Measurements from ENCODE around the gene ATXN1. TPM values are rescaled to one million over a fixed set of nuclear protein-coding genes. Genes with fewer than 3 reads are reported as not detected.

The ATXN1 gene
- polyA plus RNA-seq, 1 donor, result 13.6 TPM

DNA sequence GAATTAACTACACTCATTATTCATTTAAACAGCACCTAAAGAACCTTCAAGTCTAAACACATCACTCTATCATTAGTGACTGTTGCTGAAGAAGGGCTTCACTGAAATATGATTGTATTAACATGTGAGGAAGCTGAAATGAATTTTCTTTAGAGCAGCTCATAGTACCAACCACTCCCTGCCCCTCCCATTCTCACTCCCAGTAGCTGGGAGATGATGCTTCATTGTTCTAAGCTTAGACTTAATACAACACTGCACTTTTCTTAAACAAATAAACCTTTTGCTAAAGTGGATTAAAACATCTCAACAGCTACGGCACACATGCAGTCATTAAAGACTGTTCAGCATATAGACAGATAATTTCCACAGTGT, 63.1 kb downstream of the ATXN1 start:
- Histone ChIP-seq H3K27me3 (ENCODE audit: control insufficient read depth, insufficient read depth, low read length) (no peaks in the 10 kb centered on the region), H3K4me3 (ENCODE audit: low read length) (no peak overlapping the region), H3K27ac (ENCODE audit: low read length) (no peak overlapping the region), H3K36me3 (ENCODE audit: control insufficient read depth, insufficient read depth, low read length) (no peaks in the 10 kb centered on the region), H3K9me3 (ENCODE audit: control insufficient read depth, low read depth, low read length) (no peaks in the 10 kb centered on the region), H3K4me1 (ENCODE audit: control insufficient read depth, insufficient read depth, low read length) (peaks cover 3% of the 10 kb centered on the region)
- WGBS (ENCODE audit: insufficient coverage, low lambda C conversion rate), result 60% methylated on average over 1 of the region's 1 CpG
- DNase-seq, result no peak

- Histone ChIP-seq H3K27ac (ENCODE audit: low read length) (no peak overlapping the region), H3K4me1 (ENCODE audit: control insufficient read depth, insufficient read depth, low read length) (peaks cover 3% of the 10 kb centered on the region), H3K9me3 (ENCODE audit: control insufficient read depth, low read depth, low read length) (no peaks in the 10 kb centered on the region), H3K4me3 (ENCODE audit: low read length) (no peak overlapping the region), H3K36me3 (ENCODE audit: control insufficient read depth, insufficient read depth, low read length) (no peaks in the 10 kb centered on the region), H3K27me3 (ENCODE audit: control insufficient read depth, insufficient read depth, low read length) (no peaks in the 10 kb centered on the region)
- 100% methylated on average over 1 of the region's 7 CpGs for WGBS (ENCODE audit: insufficient coverage, low lambda C conversion rate)
- no peak for DNase-seq
Measured at GRCh38 chr6:16697437-16698161, 63.7 kb downstream of the ATXN1 start.

DNA sequence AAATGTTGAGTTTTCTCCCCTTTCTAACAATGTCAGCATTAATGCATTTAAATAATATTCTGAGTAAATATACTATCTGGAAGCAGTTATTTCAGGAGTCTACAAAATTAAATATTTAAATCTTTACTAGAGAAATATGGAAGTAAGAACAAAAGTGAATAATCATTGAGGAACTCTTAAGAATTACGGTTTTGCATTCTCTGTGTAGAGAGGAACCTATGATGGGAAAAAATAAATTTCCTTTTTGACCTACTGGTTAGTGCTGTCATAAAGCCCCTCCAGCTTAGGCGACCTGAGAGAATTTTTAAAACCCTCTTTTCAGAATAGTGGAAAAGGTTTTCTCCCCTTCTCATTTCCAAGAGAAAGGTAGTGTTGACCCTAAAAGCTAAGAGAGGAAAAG, 64.8 kb downstream of the ATXN1 start:
- H3K4me3 ChIP-seq (ENCODE audit: low read length), result no peak overlapping the region
- H3K27ac ChIP-seq (ENCODE audit: low read length), result no peak overlapping the region
- WGBS (ENCODE audit: insufficient coverage, low lambda C conversion rate), result 100% methylated on average over 1 of the region's 2 CpGs
- no peaks in the 10 kb centered on the region for H3K9me3 ChIP-seq (ENCODE audit: control insufficient read depth, low read depth, low read length)
- H3K4me1 ChIP-seq (ENCODE audit: control insufficient read depth, insufficient read depth, low read length), result peaks cover 3% of the 10 kb centered on the region
- no peak for DNase-seq
- no peaks in the 10 kb centered on the region for H3K36me3 ChIP-seq (ENCODE audit: control insufficient read depth, insufficient read depth, low read length)
- no peaks in the 10 kb centered on the region for H3K27me3 ChIP-seq (ENCODE audit: control insufficient read depth, insufficient read depth, low read length)

DNA sequence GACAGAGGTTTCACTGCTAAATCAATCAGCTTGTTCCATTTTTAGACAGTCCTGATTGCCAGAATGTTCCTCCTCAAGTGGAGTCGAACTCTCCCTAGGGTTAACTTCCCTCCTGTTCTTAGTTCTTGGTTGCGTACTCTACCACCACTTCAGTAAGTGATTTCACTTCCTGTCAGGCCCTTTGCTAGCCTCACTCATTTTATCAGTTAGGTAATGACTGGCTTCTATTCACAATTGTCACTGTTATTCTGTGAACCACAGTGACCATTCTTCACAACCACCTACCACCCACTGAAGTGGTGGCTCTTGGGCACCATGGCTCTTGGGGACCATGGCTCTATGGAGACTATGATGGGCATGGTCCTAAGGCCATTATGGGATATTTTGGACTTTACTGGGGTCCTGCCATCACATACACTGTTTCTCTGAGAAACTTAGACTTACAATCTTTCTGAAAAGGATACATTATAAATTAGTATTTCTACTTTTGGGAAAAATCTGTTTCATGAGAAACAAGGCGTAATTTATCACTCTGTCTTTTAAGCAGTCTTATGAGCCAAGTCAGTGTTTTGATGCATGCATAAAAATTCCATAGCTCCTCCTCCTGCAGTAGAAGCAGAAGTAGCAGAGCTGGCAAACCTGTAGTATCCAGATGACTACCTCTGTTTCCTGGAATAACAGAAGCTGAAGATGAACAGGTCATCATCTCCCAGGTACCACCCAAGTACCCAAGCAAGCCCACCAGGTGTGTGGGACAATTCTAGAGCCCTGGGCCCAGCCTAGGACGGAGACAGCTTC, 66.3 kb downstream of the ATXN1 start:
- no peak for DNase-seq
- Histone ChIP-seq H3K27ac (ENCODE audit: low read length) (no peak overlapping the region), H3K4me3 (ENCODE audit: low read length) (no peak overlapping the region), H3K4me1 (ENCODE audit: control insufficient read depth, insufficient read depth, low read length) (peaks cover 5% of the 10 kb centered on the region), H3K9me3 (ENCODE audit: control insufficient read depth, low read depth, low read length) (no peaks in the 10 kb centered on the region), H3K27me3 (ENCODE audit: control insufficient read depth, insufficient read depth, low read length) (no peaks in the 10 kb centered on the region), H3K36me3 (ENCODE audit: control insufficient read depth, insufficient read depth, low read length) (no peaks in the 10 kb centered on the region)
- WGBS (ENCODE audit: insufficient coverage, low lambda C conversion rate), result 88% methylated on average over 1 of the region's 4 CpGs

GRCh38 chr6:16691324-16691723, 69.9 kb downstream of the ATXN1 start:
- Histone ChIP-seq H3K4me1 (ENCODE audit: control insufficient read depth, insufficient read depth, low read length) (peaks cover 3% of the 10 kb centered on the region), H3K27ac (ENCODE audit: low read length) (no peak overlapping the region), H3K9me3 (ENCODE audit: control insufficient read depth, low read depth, low read length) (no peaks in the 10 kb centered on the region), H3K4me3 (ENCODE audit: low read length) (no peak overlapping the region), H3K36me3 (ENCODE audit: control insufficient read depth, insufficient read depth, low read length) (no peaks in the 10 kb centered on the region), H3K27me3 (ENCODE audit: control insufficient read depth, insufficient read depth, low read length) (no peaks in the 10 kb centered on the region)
- DNase-seq, result no peak

DNA sequence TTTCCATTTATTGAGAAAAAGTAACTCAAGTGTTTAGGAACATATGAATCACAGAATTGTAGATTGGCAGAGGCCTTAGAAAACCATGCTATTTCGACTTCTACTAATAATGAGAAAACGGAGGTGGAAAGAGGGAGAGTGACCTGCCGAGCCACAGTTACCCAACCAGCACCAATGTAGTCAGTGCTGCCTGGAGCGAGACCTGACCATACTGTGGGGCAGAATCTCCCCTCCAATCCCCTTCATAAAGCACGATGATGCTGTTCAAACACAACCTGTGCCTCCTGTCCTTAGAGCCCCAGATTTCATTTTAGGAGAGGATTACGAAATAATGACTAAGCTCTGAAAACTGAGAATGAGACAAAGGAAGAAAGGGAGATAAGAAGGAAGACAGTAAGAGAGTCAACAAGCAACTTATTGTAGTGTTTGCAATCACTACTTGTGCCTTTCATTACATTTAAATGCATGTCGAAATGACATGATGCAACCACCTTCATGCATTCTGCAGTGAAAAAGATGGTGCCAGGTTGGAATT, 70.6 kb downstream of the ATXN1 start:
- H3K27me3 ChIP-seq (ENCODE audit: control insufficient read depth, insufficient read depth, low read length), result no peaks in the 10 kb centered on the region
- no peak overlapping the region for H3K27ac ChIP-seq (ENCODE audit: low read length)
- H3K36me3 ChIP-seq (ENCODE audit: control insufficient read depth, insufficient read depth, low read length), result no peaks in the 10 kb centered on the region
- no peaks in the 10 kb centered on the region for H3K9me3 ChIP-seq (ENCODE audit: control insufficient read depth, low read depth, low read length)
- WGBS (ENCODE audit: insufficient coverage, low lambda C conversion rate), result 80% methylated on average over 1 of the region's 7 CpGs
- H3K4me1 ChIP-seq (ENCODE audit: control insufficient read depth, insufficient read depth, low read length), result peaks cover 3% of the 10 kb centered on the region
- DNase-seq, result no peak
- H3K4me3 ChIP-seq (ENCODE audit: low read length), result no peak overlapping the region

GRCh38 chr6:16689788-16690607, 71.3 kb downstream of the ATXN1 start:
- WGBS (ENCODE audit: insufficient coverage, low lambda C conversion rate), result no CpG with 5 or more reads among the region's 3 CpGs
- no peak for DNase-seq
- peaks cover 3% of the 10 kb centered on the region for H3K4me1 ChIP-seq (ENCODE audit: control insufficient read depth, insufficient read depth, low read length)
- no peaks in the 10 kb centered on the region for H3K27me3 ChIP-seq (ENCODE audit: control insufficient read depth, insufficient read depth, low read length)
- H3K9me3 ChIP-seq (ENCODE audit: control insufficient read depth, low read depth, low read length), result no peaks in the 10 kb centered on the region
- no peak overlapping the region for H3K27ac ChIP-seq (ENCODE audit: low read length)
- H3K36me3 ChIP-seq (ENCODE audit: control insufficient read depth, insufficient read depth, low read length), result no peaks in the 10 kb centered on the region
- H3K4me3 ChIP-seq (ENCODE audit: low read length), result no peak overlapping the region

GRCh38 chr6:16688984-16689636, 72.2 kb downstream of the ATXN1 start:
- WGBS (ENCODE audit: insufficient coverage, low lambda C conversion rate), result 79% methylated on average over 2 of the region's 4 CpGs

DNA sequence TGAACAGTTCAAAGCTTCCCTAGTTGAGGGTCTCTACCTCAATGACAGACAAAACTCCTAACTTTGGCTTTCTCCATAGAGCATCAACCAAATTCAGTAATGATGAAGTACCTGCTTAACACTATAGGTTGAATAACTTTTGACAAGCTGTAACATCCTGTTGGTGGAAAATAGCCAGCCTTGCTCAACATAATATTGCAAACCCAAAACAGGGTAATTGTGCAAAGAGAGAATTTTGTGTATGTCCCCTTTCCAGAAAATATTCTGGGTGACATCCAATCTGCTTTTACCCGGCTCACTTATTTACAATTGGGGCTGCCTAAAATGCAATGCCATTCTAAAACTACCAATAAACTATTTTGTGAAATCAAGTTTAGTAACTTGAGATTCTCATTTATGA, 72.8 kb downstream of the ATXN1 start:
- Histone ChIP-seq H3K4me3 (ENCODE audit: low read length) (no peak overlapping the region), H3K27me3 (ENCODE audit: control insufficient read depth, insufficient read depth, low read length) (no peaks in the 10 kb centered on the region), H3K27ac (ENCODE audit: low read length) (no peak overlapping the region), H3K36me3 (ENCODE audit: control insufficient read depth, insufficient read depth, low read length) (no peaks in the 10 kb centered on the region), H3K9me3 (ENCODE audit: control insufficient read depth, low read depth, low read length) (no peaks in the 10 kb centered on the region), H3K4me1 (ENCODE audit: control insufficient read depth, insufficient read depth, low read length) (peaks cover 3% of the 10 kb centered on the region)
- no peak for DNase-seq
- 100% methylated on average over 1 of the region's 1 CpG for WGBS (ENCODE audit: insufficient coverage, low lambda C conversion rate)

More at GRCh38 chr6:16688984-16689636, 72.2 kb downstream of the ATXN1 start:
- no peaks in the 10 kb centered on the region for H3K9me3 ChIP-seq (ENCODE audit: control insufficient read depth, low read depth, low read length)
- H3K4me1 ChIP-seq (ENCODE audit: control insufficient read depth, insufficient read depth, low read length), result peaks cover 3% of the 10 kb centered on the region
- H3K27ac ChIP-seq (ENCODE audit: low read length), result no peak overlapping the region
- H3K36me3 ChIP-seq (ENCODE audit: control insufficient read depth, insufficient read depth, low read length), result no peaks in the 10 kb centered on the region
- no peak for DNase-seq
- H3K4me3 ChIP-seq (ENCODE audit: low read length), result no peak overlapping the region
- H3K27me3 ChIP-seq (ENCODE audit: control insufficient read depth, insufficient read depth, low read length), result no peaks in the 10 kb centered on the region

DNA sequence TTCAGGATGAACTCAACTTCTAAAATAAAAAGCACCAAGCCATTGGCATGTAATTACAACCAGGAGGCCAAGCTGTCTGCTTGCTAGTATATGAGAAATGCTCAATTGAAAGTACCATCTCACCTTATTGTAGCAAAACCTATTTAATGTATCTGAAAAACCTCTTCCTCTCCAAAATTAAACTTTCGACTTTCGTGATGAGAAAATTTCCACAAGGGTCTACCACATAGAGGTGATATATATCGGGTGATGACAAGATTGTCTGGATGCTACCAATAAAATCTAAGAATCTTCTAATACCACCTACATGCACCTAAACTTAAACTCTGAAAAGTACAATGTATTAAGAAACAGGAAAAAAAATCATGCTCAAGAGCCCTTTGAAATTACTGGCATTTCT, 74.2 kb downstream of the ATXN1 start:
- H3K9me3 ChIP-seq (ENCODE audit: control insufficient read depth, low read depth, low read length), result no peaks in the 10 kb centered on the region
- H3K36me3 ChIP-seq (ENCODE audit: control insufficient read depth, insufficient read depth, low read length), result no peaks in the 10 kb centered on the region
- H3K4me1 ChIP-seq (ENCODE audit: control insufficient read depth, insufficient read depth, low read length), result peaks cover 3% of the 10 kb centered on the region
- no peaks in the 10 kb centered on the region for H3K27me3 ChIP-seq (ENCODE audit: control insufficient read depth, insufficient read depth, low read length)
- no peak overlapping the region for H3K4me3 ChIP-seq (ENCODE audit: low read length)
- no peak for DNase-seq
- H3K27ac ChIP-seq (ENCODE audit: low read length), result no peak overlapping the region
- WGBS (ENCODE audit: insufficient coverage, low lambda C conversion rate), result no CpG with 5 or more reads among the region's 3 CpGs

Measured in large intestine (tissue), 3 donors.